ENCODE measurements around the gene FAM210A. TPM values are rescaled to one million over a fixed set of nuclear protein-coding genes. Genes with fewer than 3 reads are reported as not detected.

The FAM210A gene
- total and polyA plus RNA-seq, 2 experiments from 2014 or later: 17.2 to 17.9 TPM

DNA sequence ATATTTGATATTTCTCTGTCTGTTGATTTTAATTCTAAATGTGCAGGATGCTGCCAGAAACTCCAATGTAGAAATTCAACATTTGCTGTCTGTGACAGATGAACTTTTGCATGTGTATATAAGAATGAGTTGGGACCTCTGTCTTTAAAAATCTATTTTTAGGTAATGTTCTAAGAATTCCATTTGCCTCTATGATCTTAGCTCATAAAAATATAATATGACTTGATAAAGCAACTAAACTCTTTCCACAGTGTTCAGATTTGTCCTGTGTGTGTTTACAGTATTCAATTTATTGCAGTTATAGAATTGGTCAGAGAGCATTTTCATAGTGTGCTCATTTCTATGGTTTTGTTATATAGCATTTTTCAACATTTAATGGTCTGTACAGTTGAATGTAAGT lies 33.7 kb upstream of the FAM210A start:
- TF ChIP-seq NANOG (IDR thresholded peaks at IDR 0.05; ENCODE audit: borderline replicate concordance) (no peak), EZH2 (IDR thresholded peaks at IDR 0.05; ENCODE audit: low read depth, unreplicated experiment) (no peak), CREB1 (CRISPR knock-in tag; IDR thresholded peaks at IDR 0.05; ENCODE audit: low read depth) (no peak), EZH2phosphoT487 (IDR thresholded peaks at IDR 0.05; ENCODE audit: unreplicated experiment) (no peak), STAT1 (IDR thresholded peaks at IDR 0.05; ENCODE audit: unreplicated experiment) (no peak), POLR2AphosphoS5 (IDR thresholded peaks at IDR 0.05; ENCODE audit: low read depth) (no peak), ZNF331 (CRISPR knock-in tag; IDR thresholded peaks at IDR 0.05; ENCODE audit: low read depth) (no peak), ZNF114 (CRISPR knock-in tag; IDR thresholded peaks at IDR 0.05) (no peak), JUNB (IDR thresholded peaks at IDR 0.05; ENCODE audit: unreplicated experiment) (no peak)
- TF ChIP-seq, protein P1, sequence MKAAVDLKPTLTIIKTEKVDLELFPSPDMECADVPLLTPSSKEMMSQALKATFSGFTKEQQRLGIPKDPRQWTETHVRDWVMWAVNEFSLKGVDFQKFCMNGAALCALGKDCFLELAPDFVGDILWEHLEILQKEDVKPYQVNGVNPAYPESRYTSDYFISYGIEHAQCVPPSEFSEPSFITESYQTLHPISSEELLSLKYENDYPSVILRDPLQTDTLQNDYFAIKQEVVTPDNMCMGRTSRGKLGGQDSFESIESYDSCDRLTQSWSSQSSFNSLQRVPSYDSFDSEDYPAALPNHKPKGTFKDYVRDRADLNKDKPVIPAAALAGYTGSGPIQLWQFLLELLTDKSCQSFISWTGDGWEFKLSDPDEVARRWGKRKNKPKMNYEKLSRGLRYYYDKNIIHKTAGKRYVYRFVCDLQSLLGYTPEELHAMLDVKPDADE (IDR thresholded peaks at IDR 0.05): no peak
- TF ChIP-seq, protein P2, sequence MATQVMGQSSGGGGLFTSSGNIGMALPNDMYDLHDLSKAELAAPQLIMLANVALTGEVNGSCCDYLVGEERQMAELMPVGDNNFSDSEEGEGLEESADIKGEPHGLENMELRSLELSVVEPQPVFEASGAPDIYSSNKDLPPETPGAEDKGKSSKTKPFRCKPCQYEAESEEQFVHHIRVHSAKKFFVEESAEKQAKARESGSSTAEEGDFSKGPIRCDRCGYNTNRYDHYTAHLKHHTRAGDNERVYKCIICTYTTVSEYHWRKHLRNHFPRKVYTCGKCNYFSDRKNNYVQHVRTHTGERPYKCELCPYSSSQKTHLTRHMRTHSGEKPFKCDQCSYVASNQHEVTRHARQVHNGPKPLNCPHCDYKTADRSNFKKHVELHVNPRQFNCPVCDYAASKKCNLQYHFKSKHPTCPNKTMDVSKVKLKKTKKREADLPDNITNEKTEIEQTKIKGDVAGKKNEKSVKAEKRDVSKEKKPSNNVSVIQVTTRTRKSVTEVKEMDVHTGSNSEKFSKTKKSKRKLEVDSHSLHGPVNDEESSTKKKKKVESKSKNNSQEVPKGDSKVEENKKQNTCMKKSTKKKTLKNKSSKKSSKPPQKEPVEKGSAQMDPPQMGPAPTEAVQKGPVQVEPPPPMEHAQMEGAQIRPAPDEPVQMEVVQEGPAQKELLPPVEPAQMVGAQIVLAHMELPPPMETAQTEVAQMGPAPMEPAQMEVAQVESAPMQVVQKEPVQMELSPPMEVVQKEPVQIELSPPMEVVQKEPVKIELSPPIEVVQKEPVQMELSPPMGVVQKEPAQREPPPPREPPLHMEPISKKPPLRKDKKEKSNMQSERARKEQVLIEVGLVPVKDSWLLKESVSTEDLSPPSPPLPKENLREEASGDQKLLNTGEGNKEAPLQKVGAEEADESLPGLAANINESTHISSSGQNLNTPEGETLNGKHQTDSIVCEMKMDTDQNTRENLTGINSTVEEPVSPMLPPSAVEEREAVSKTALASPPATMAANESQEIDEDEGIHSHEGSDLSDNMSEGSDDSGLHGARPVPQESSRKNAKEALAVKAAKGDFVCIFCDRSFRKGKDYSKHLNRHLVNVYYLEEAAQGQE (IDR thresholded peaks at IDR 0.05; ENCODE audit: unreplicated experiment): no peak
- TF ChIP-seq, protein P3, sequence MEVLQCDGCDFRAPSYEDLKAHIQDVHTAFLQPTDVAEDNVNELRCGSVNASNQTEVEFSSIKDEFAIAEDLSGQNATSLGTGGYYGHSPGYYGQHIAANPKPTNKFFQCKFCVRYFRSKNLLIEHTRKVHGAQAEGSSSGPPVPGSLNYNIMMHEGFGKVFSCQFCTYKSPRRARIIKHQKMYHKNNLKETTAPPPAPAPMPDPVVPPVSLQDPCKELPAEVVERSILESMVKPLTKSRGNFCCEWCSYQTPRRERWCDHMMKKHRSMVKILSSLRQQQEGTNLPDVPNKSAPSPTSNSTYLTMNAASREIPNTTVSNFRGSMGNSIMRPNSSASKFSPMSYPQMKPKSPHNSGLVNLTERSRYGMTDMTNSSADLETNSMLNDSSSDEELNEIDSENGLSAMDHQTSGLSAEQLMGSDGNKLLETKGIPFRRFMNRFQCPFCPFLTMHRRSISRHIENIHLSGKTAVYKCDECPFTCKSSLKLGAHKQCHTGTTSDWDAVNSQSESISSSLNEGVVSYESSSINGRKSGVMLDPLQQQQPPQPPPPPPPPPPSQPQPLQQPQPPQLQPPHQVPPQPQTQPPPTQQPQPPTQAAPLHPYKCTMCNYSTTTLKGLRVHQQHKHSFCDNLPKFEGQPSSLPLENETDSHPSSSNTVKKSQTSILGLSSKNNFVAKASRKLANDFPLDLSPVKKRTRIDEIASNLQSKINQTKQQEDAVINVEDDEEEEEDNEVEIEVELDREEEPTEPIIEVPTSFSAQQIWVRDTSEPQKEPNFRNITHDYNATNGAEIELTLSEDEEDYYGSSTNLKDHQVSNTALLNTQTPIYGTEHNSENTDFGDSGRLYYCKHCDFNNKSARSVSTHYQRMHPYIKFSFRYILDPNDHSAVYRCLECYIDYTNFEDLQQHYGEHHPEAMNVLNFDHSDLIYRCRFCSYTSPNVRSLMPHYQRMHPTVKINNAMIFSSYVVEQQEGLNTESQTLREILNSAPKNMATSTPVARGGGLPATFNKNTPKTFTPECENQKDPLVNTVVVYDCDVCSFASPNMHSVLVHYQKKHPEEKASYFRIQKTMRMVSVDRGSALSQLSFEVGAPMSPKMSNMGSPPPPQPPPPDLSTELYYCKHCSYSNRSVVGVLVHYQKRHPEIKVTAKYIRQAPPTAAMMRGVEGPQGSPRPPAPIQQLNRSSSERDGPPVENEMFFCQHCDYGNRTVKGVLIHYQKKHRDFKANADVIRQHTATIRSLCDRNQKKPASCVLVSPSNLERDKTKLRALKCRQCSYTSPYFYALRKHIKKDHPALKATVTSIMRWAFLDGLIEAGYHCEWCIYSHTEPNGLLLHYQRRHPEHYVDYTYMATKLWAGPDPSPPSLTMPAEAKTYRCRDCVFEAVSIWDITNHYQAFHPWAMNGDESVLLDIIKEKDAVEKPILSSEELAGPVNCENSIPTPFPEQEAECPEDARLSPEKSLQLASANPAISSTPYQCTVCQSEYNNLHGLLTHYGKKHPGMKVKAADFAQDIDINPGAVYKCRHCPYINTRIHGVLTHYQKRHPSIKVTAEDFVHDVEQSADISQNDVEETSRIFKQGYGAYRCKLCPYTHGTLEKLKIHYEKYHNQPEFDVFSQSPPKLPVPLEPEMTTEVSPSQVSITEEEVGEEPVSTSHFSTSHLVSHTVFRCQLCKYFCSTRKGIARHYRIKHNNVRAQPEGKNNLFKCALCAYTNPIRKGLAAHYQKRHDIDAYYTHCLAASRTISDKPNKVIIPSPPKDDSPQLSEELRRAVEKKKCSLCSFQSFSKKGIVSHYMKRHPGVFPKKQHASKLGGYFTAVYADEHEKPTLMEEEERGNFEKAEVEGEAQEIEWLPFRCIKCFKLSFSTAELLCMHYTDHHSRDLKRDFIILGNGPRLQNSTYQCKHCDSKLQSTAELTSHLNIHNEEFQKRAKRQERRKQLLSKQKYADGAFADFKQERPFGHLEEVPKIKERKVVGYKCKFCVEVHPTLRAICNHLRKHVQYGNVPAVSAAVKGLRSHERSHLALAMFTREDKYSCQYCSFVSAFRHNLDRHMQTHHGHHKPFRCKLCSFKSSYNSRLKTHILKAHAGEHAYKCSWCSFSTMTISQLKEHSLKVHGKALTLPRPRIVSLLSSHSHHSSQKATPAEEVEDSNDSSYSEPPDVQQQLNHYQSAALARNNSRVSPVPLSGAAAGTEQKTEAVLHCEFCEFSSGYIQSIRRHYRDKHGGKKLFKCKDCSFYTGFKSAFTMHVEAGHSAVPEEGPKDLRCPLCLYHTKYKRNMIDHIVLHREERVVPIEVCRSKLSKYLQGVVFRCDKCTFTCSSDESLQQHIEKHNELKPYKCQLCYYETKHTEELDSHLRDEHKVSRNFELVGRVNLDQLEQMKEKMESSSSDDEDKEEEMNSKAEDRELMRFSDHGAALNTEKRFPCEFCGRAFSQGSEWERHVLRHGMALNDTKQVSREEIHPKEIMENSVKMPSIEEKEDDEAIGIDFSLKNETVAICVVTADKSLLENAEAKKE (CRISPR knock-in tag; IDR thresholded peaks at IDR 0.05): no peak
- TF ChIP-seq, protein P4, sequence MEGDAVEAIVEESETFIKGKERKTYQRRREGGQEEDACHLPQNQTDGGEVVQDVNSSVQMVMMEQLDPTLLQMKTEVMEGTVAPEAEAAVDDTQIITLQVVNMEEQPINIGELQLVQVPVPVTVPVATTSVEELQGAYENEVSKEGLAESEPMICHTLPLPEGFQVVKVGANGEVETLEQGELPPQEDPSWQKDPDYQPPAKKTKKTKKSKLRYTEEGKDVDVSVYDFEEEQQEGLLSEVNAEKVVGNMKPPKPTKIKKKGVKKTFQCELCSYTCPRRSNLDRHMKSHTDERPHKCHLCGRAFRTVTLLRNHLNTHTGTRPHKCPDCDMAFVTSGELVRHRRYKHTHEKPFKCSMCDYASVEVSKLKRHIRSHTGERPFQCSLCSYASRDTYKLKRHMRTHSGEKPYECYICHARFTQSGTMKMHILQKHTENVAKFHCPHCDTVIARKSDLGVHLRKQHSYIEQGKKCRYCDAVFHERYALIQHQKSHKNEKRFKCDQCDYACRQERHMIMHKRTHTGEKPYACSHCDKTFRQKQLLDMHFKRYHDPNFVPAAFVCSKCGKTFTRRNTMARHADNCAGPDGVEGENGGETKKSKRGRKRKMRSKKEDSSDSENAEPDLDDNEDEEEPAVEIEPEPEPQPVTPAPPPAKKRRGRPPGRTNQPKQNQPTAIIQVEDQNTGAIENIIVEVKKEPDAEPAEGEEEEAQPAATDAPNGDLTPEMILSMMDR (conservative IDR thresholded peaks at IDR 0.05; ENCODE audit: low read depth in 2 of 2): no peak
- no peak overlapping the region for H2AFZ ChIP-seq
- no peak overlapping the region for H3K4me3 ChIP-seq
- peaks cover 69% of the 10 kb centered on the region for H3K36me3 Mint-ChIP-seq (ENCODE audit: low read depth)
- H3K4me1 Mint-ChIP-seq: no peaks in the 10 kb centered on the region
- peaks cover 10% of the 10 kb centered on the region for H3K36me3 ChIP-seq (ENCODE audit: insufficient read depth)
- no peak overlapping the region for H3K4me2 ChIP-seq
- H3K9me3 Mint-ChIP-seq: peaks cover 14% of the 10 kb centered on the region
- no peaks in the 10 kb centered on the region for H3F3A ChIP-seq (replicated peaks; ENCODE audit: low read depth)
- DNase-seq (ENCODE audit: low spot score) (no peak), ATAC-seq (no peak)
- peaks cover 2% of the 10 kb centered on the region for H3K27me3 Mint-ChIP-seq (ENCODE audit: insufficient read depth, low read depth, poor library complexity)
- peaks cover 3% of the 10 kb centered on the region; the same call in 1 of the 2 replicates for H3K9me2 ChIP-seq (ENCODE audit: insufficient read depth)
- no peak overlapping the region for H3K27ac ChIP-seq (ENCODE audit: low read depth)
- no peaks in the 10 kb centered on the region for H3K27me3 ChIP-seq (ENCODE audit: insufficient read depth)
- no peaks in the 10 kb centered on the region for H3K4me1 ChIP-seq (ENCODE audit: insufficient read depth)
- no peak overlapping the region for H3K4me3 Mint-ChIP-seq
- no peaks in the 10 kb centered on the region for H4K20me1 ChIP-seq (replicated peaks; ENCODE audit: insufficient read depth)
- H3K79me2 ChIP-seq (replicated peaks; ENCODE audit: insufficient read depth): no peaks in the 10 kb centered on the region
- H3K27ac Mint-ChIP-seq: no peak overlapping the region

Data from GM23338 (cell line).